Thymus (tissue), 11 donors: ENCODE measurements around the gene MTAP. TPM values are rescaled to one million over a fixed set of nuclear protein-coding genes. Genes with fewer than 3 reads are reported as not detected.

Experiments
- DNase-seq, 9 donors: peaks; one replicate each; pipeline ENCODE4 v3.0.0-alpha.2; 2013; ENCODE audit warnings: low spot score in 9 of 9, low read depth in 6 of 9, missing footprints in 1 of 9
- H3K27ac ChIP-seq, 2 donors: one replicate each; pipeline ENCODE4 v1.5.1; 2013; ENCODE audit warnings: control low read depth in 1 of 2, low read depth in 1 of 2, low read length in 1 of 2, mild to moderate bottlenecking in 1 of 2, moderate library complexity in 1 of 2
- H3K27me3 ChIP-seq, 2 donors: one replicate each; pipeline ENCODE4 v1.5.1; 2013; ENCODE audit warnings: low read length in 1 of 2; ENCODE audit not compliant: control insufficient read depth in 2 of 2, insufficient read depth in 1 of 2
- H3K36me3 ChIP-seq, 2 donors: one replicate each; pipeline ENCODE4 v1.5.1; 2013; ENCODE audit warnings: low read length in 1 of 2, mild to moderate bottlenecking in 1 of 2, moderate library complexity in 1 of 2; ENCODE audit not compliant: control insufficient read depth in 2 of 2, insufficient read depth in 2 of 2
- H3K4me1 ChIP-seq, 2 donors: one replicate each; pipeline ENCODE4 v1.5.1; 2013; ENCODE audit warnings: low read length in 2 of 2; ENCODE audit not compliant: control insufficient read depth in 2 of 2, insufficient read depth in 2 of 2
- H3K4me3 ChIP-seq, 2 donors: one replicate each; pipeline ENCODE4 v1.5.1; 2013; ENCODE audit warnings: low read length in 2 of 2, control low read depth in 1 of 2, mild to moderate bottlenecking in 1 of 2
- H3K9me3 ChIP-seq, 2 donors: one replicate each; pipeline ENCODE4 v1.5.1; 2013; ENCODE audit warnings: low read length in 1 of 2, mild to moderate bottlenecking in 1 of 2; ENCODE audit not compliant: control insufficient read depth in 2 of 2, insufficient read depth in 1 of 2
- WGBS: extraction: QIAGEN DNeasy Blood & Tissue Kit; methylation state at CpG from one replicate; pipeline ENCODE4 v1.1.7; 2013; 5-methylcytosine and 5-hydroxymethylcytosine counted together
- polyA plus RNA-seq: library from polyadenylated mRNA; stranded (reverse); fragments of 200-250 nt; gene quantifications from one replicate; pipeline ENCODE4 v1.2.3, GENCODE V29; 2013
- total RNA-seq: library from RNA; stranded (reverse); fragments of 120-200 nt; gene quantifications from one replicate; pipeline ENCODE4 v1.2.4, GENCODE V29; 2013
- donor health status: healthy.

The MTAP gene
- total and polyA plus RNA-seq, 2 donors: 12.4 to 20.8 TPM

GRCh38 chr9:21796768-21797167 is 5.7 kb upstream of the MTAP start:
- Histone ChIP-seq H3K4me1 (peaks cover 0 to 3% of the 10 kb centered on the region in 2 donors), H3K9me3 (no peaks in the 10 kb centered on the region)
- 52% methylated on average over 3 of the region's 3 CpGs for WGBS

GRCh38 chr9:21800931-21801682 is 1.3 kb upstream of the MTAP start:
- Histone ChIP-seq H3K27me3 (peaks cover under 1 to 36% of the 10 kb centered on the region in 2 donors), H3K4me3 (no peak overlapping the region), H3K9me3 (no peaks in the 10 kb centered on the region), H3K4me1 (peaks cover 0 to 11% of the 10 kb centered on the region in 2 donors), H3K36me3 (peaks cover 0 to 3% of the 10 kb centered on the region in 2 donors), H3K27ac (no peak overlapping the region)
- 95% methylated on average over 11 of the region's 11 CpGs for WGBS
- no peak for DNase-seq

More at GRCh38 chr9:21796768-21797167, 5.7 kb upstream of the MTAP start:
- Histone ChIP-seq H3K27ac (no peak overlapping the region), H3K4me3 (no peak overlapping the region), H3K36me3 (no peaks in the 10 kb centered on the region), H3K27me3 (peaks cover 5 to 47% of the 10 kb centered on the region in 2 donors)
- DNase-seq: no peak

- peak overlapping the region; percentile 63 to 85 for H3K4me3 ChIP-seq
- peaks cover 0 to 3% of the 10 kb centered on the region in 2 donors for H3K36me3 ChIP-seq
- no peaks in the 10 kb centered on the region for H3K9me3 ChIP-seq
- H3K27me3 ChIP-seq: peaks cover 0 to 29% of the 10 kb centered on the region in 2 donors
- H3K4me1 ChIP-seq: peaks cover 0 to 11% of the 10 kb centered on the region in 2 donors
- peak overlapping the region; percentile 58 to 73 for H3K27ac ChIP-seq
- 16% methylated on average over 37 of the region's 37 CpGs for WGBS
- peak in 1 of 9 donors; percentile 20 for DNase-seq
Measured at GRCh38 chr9:21801683-21802417, 586 bp upstream of the MTAP start.

DNA sequence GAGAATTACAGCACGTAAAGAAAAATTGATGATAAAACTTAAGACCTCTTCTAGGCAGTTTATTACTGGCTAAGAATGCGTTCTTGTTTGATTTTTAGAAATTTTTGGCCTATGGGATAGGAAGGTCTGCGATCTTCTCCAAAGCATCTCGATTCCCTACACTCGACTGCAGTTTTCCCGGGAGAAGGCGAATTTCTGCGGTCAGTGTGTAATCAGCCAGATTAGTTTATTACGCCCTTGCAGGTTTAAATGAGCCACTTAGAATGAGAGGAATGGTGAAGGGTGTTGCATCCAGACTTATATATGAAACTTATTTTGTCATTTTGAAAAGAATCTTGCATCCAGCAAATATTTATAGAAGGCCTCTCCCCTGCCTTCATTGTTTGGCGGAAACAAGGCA is 1.2 kb downstream of the MTAP start:
- Histone ChIP-seq H3K4me1 (peaks cover 0 to 11% of the 10 kb centered on the region in 2 donors), H3K9me3 (no peaks in the 10 kb centered on the region), H3K27ac (peak overlapping the region in 1 of 2 donors; percentile 73), H3K36me3 (peaks cover 0 to 7% of the 10 kb centered on the region in 2 donors), H3K27me3 (peaks cover 0 to 20% of the 10 kb centered on the region in 2 donors), H3K4me3 (peak overlapping the region; percentile 63 to 85)
- peak in 1 of 9 donors; percentile 21 for DNase-seq
- 62% methylated on average over 10 of the region's 10 CpGs for WGBS

DNA sequence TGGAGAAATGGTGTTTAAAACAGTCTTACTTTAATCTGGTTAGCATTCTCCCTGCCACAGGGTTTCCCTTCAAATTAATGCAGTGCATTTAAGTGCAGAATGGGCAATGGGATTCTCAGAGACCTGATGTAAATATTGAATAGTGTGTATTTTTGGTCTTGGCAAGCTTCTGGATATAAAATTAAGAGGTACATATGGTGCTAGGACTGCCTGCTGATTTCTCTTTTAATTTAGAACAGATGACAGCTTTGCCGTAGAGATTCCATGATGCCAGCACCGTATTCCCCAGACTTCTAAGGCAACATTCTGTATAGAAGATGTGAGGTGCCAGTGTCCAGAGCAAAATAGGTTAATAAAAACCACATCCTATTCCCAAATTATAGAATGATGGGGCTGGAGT is 1.9 kb downstream of the MTAP start:
- Histone ChIP-seq H3K4me3 (peak overlapping the region in 1 of 2 donors; percentile 63), H3K27ac (no peak overlapping the region), H3K4me1 (peaks cover 0 to 11% of the 10 kb centered on the region in 2 donors), H3K27me3 (peaks cover 0 to 20% of the 10 kb centered on the region in 2 donors), H3K36me3 (peaks cover 0 to 11% of the 10 kb centered on the region in 2 donors), H3K9me3 (no peaks in the 10 kb centered on the region)
- 96% methylated on average over 2 of the region's 2 CpGs for WGBS
- no peak for DNase-seq

DNA sequence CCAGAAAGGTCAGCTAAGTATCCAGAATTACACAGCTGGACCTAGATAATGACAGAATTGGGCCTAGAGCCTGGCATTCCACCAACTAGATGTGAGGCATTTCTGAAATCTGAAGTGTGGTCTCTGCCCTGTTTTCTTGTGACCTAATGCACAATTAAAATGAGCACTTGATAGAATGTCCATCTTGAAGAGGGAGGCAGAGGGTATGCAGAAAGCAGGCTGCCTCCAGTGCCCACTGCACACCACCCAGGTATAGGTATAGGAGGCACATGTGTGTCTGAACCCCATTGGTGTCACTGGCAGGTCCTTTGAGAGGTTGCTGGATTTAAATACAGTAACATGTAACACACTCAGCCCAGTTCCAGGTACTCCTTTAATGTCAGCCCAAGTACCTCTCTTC is 2.4 kb downstream of the MTAP start:
- Histone ChIP-seq H3K27ac (no peak overlapping the region), H3K4me1 (peaks cover 0 to 11% of the 10 kb centered on the region in 2 donors)

GRCh38 chr9:21806644-21807043 is 4.2 kb downstream of the MTAP start:
- Histone ChIP-seq H3K9me3 (no peaks in the 10 kb centered on the region), H3K27me3 (peaks cover 0 to 5% of the 10 kb centered on the region in 2 donors), H3K4me1 (peaks cover 0 to 9% of the 10 kb centered on the region in 2 donors), H3K36me3 (peaks cover 9 to 21% of the 10 kb centered on the region in 2 donors), H3K27ac (no peak overlapping the region), H3K4me3 (no peak overlapping the region)
- no peak for DNase-seq
- 96% methylated on average over 4 of the region's 4 CpGs for WGBS

More for the DNA sequence above, 2.4 kb downstream of the MTAP start:
- DNase-seq: no peak
- peaks cover 0 to 20% of the 10 kb centered on the region in 2 donors for H3K27me3 ChIP-seq
- H3K9me3 ChIP-seq: no peaks in the 10 kb centered on the region
- H3K36me3 ChIP-seq: peaks cover 3 to 11% of the 10 kb centered on the region in 2 donors
- no peak overlapping the region for H3K4me3 ChIP-seq

- WGBS: 92% methylated on average over 2 of the region's 2 CpGs
- no peak overlapping the region for H3K27ac ChIP-seq
- H3K9me3 ChIP-seq: no peaks in the 10 kb centered on the region
- no peak for DNase-seq
- H3K27me3 ChIP-seq: no peaks in the 10 kb centered on the region
- peaks cover 0 to 7% of the 10 kb centered on the region in 2 donors for H3K4me1 ChIP-seq
- peaks cover 9 to 24% of the 10 kb centered on the region in 2 donors for H3K36me3 ChIP-seq
- no peak overlapping the region for H3K4me3 ChIP-seq
Measured at GRCh38 chr9:21810388-21810787, 8.0 kb downstream of the MTAP start.

DNA sequence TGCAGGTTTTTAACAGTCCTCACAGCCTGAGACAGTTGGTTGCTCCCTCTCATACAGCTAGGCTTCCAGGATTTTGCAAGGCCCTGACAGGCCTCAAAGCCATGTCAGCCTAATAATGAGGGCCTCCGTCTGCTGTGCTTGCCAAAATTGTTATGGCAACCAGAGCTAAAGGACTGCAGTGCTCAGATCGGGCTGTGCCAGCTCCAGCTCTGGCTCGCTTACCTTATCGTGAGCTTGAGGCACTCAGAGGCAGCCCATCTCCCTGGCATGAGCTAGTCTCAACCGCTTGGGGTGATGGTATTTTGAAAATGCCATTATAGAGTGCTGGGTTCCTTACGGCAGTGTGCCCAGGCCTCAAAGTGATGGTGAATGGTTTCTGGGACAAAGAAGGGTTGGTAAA is 8.4 kb downstream of the MTAP start:
- Histone ChIP-seq H3K27me3 (no peaks in the 10 kb centered on the region), H3K4me1 (peaks cover 0 to 7% of the 10 kb centered on the region in 2 donors), H3K9me3 (no peaks in the 10 kb centered on the region), H3K36me3 (peaks cover 10 to 29% of the 10 kb centered on the region in 2 donors), H3K27ac (no peak overlapping the region), H3K4me3 (no peak overlapping the region)
- no peak for DNase-seq
- 96% methylated on average over 6 of the region's 6 CpGs for WGBS
